HCT116 (cell line): ENCODE results near the gene ZNF718. TPM values are rescaled to one million over a fixed set of nuclear protein-coding genes. Genes with fewer than 3 reads are reported as not detected.

ENCODE experiments used
- ATAC-seq: fragments of 200-7000 bp; cut with Tn5 transposase; 2 replicates; pipeline ENCODE4 v1.9.1; 2020; ENCODE audit warnings: mild to moderate bottlenecking, moderate library complexity
- BruUV-seq: library from RNA; stranded (reverse); fragments of 400-500 nt; replicated peaks from 2 replicates; lab custom pipeline; 2021; lab: Mats Ljungman, UMichigan
- CTCF ChIA-PET: fragments of 300-600 bp; sonication (Branson Sonifier 250); formaldehyde crosslinking; loops from one replicate; lab custom pipeline; 2021; ENCODE audit warnings: antibody characterized with exemption; lab: Charles Lee
- POLR2A ChIA-PET: fragments of 300-600, 350-600 bp; sonication (Branson Sonifier 250); formaldehyde crosslinking; loops from one replicate; lab custom pipeline; 2021; ENCODE audit warnings: antibody characterized with exemption; lab: Charles Lee
- RAD21 ChIA-PET, 2 experiments: fragments of 300-600 bp; sonication (Branson Sonifier 250); formaldehyde crosslinking; loops; one replicate each; lab custom pipeline; 2023; ENCODE audit warnings: low total read pairs in 2 of 2; ENCODE audit not compliant: uncharacterized antibody in 2 of 2, unreplicated experiment in 2 of 2, low non-redundant PET in 1 of 2; lab: Charles Lee
- DNase-seq: peaks from one replicate; pipeline ENCODE4 v3.0.0-alpha.2; 2010; ENCODE audit warnings: low read depth, low spot score
- H2AFZ ChIP-seq: fragments of 200-600 bp; shearing (Covaris generic), sonication (generic); 2 replicates; pipeline ENCODE4 v1.6.1; 2017; ENCODE audit warnings: low read depth, mixed run types, mixed read lengths, antibody characterized with exemption, low read length; ENCODE audit not compliant: poor library complexity, severe bottlenecking
- H3K27ac ChIP-seq: 2 replicates; pipeline ENCODE4 v1.5.1; 2012; ENCODE audit warnings: low read depth, low read length
- H3K27me3 ChIP-seq: fragments of 200-600 bp; sonication (generic); 2 replicates; pipeline ENCODE4 v1.6.1; 2016; ENCODE audit warnings: mixed run types, low read length, mixed read lengths; ENCODE audit not compliant: insufficient read depth
- H3K36me3 ChIP-seq, 2 experiments: fragments of 200-500 bp in 1 of 2; fragments of 200-600 bp in 1 of 2; sonication (Bioruptor generic) in 1 of 2; sonication (generic) in 1 of 2; 2 replicates each; pipeline versions ENCODE4 v1.5.1 to v1.6.1; 2014 to 2016; ENCODE audit warnings: low read length in 2 of 2, inconsistent platforms in 1 of 2, mixed read lengths in 1 of 2, mixed run types in 1 of 2; ENCODE audit not compliant: insufficient read depth in 2 of 2, control insufficient read depth in 1 of 2
- H3K4me1 ChIP-seq, 2 experiments: fragments of 200-600 bp in 1 of 2; sonication (generic) in 1 of 2; 2 replicates each; pipeline versions ENCODE4 v1.5.1 to v1.6.1; 2012 to 2017; ENCODE audit warnings: low read length in 2 of 2, inconsistent platforms in 1 of 2, mild to moderate bottlenecking in 1 of 2, mixed read lengths in 1 of 2, mixed run types in 1 of 2, moderate library complexity in 1 of 2; ENCODE audit not compliant: insufficient read depth in 2 of 2, control insufficient read depth in 1 of 2
- H3K4me2 ChIP-seq: fragments of 200-600 bp; sonication (generic); 2 replicates; pipeline ENCODE4 v1.6.1; 2017; ENCODE audit warnings: mixed run types, low read length, mixed read lengths
- H3K4me3 ChIP-seq, 2 experiments: fragments of 200-600 bp in 1 of 2; sonication (generic) in 1 of 2; replicated peaks in 1 of 2; 2 replicates each; pipeline ENCODE4 v1.5.1; 2011 to 2016; ENCODE audit warnings: low read length in 2 of 2, control low read depth in 1 of 2, low read depth in 1 of 2, mild to moderate bottlenecking in 1 of 2, mixed read lengths in 1 of 2, mixed run types in 1 of 2
- H3K79me2 ChIP-seq: fragments of 200-600 bp; sonication (generic); 2 replicates; pipeline ENCODE4 v1.6.1; 2017; ENCODE audit warnings: mild to moderate bottlenecking, mixed run types, low read length, moderate library complexity, mixed read lengths; ENCODE audit not compliant: insufficient read depth
- H3K9ac ChIP-seq: fragments of 200-600 bp; sonication (generic); 2 replicates; pipeline ENCODE4 v1.6.1; 2016; ENCODE audit warnings: low read length, mixed read lengths
- H3K9me2 ChIP-seq: fragments of 200-600 bp; sonication (generic), shearing (Covaris generic); 2 replicates; pipeline ENCODE4 v1.6.1; 2017; ENCODE audit warnings: mixed run types, mild to moderate bottlenecking, moderate library complexity; ENCODE audit not compliant: insufficient read depth
- H3K9me3 ChIP-seq, 2 experiments: fragments of 200-500 bp in 1 of 2; fragments of 200-600 bp in 1 of 2; sonication (Bioruptor generic) in 1 of 2; sonication (generic) in 1 of 2; 2 replicates each; pipeline ENCODE4 v1.6.1; 2014 to 2017; ENCODE audit warnings: low read length in 2 of 2, mixed read lengths in 2 of 2, inconsistent platforms in 1 of 2, low read depth in 1 of 2, mild to moderate bottlenecking in 1 of 2, mixed run types in 1 of 2, moderate library complexity in 1 of 2; ENCODE audit not compliant: control insufficient read depth in 1 of 2, insufficient read depth in 1 of 2
- H4K20me1 ChIP-seq: fragments of 200-600 bp; sonication (generic), shearing (Covaris generic); 2 replicates; pipeline ENCODE4 v1.6.1; 2017; ENCODE audit warnings: mixed run types, mild to moderate bottlenecking, moderate library complexity; ENCODE audit not compliant: insufficient read depth
- CBX3 ChIP-seq: IDR thresholded peaks from 2 replicates; pipeline ENCODE4 v1.6.1; 2012; ENCODE audit warnings: low read depth
- CEBPB ChIP-seq: IDR thresholded peaks from 2 replicates; pipeline ENCODE4 v1.6.1; 2012; ENCODE audit warnings: low read depth
- EGR1 ChIP-seq: IDR thresholded peaks from 2 replicates; pipeline ENCODE4 v1.6.1; 2012; ENCODE audit warnings: low read depth
- EZH2 ChIP-seq: fragments of 200-600 bp; sonication (generic); IDR thresholded peaks from 2 replicates; pipeline ENCODE4 v1.6.1; 2017; ENCODE audit warnings: antibody characterized with exemption, mixed run types
- EZH2phosphoT487 ChIP-seq: fragments of 200-600 bp; IDR thresholded peaks from 2 replicates; pipeline ENCODE4 v1.6.1; 2018; ENCODE audit warnings: antibody characterized with exemption, borderline replicate concordance
- FOSL1 ChIP-seq: IDR thresholded peaks from 2 replicates; pipeline ENCODE4 v1.6.1; 2012; ENCODE audit warnings: low read depth
- JUND ChIP-seq: IDR thresholded peaks from 2 replicates; pipeline ENCODE4 v1.6.1; 2012
- POLR2A ChIP-seq: IDR thresholded peaks from 2 replicates; pipeline ENCODE4 v1.7.0; 2011; ENCODE audit warnings: borderline replicate concordance; ENCODE audit not compliant: insufficient read depth, insufficient read length; ENCODE audit errors: extremely low read depth
- POLR2AphosphoS5 ChIP-seq: IDR thresholded peaks from 2 replicates; pipeline ENCODE4 v1.6.1; 2011; ENCODE audit warnings: mild to moderate bottlenecking, low read depth, low read length, moderate library complexity
- RAD21 ChIP-seq: IDR thresholded peaks from 2 replicates; pipeline ENCODE4 v1.6.1; 2012; ENCODE audit warnings: low read depth, mild to moderate bottlenecking
- SP1 ChIP-seq: IDR thresholded peaks from 2 replicates; pipeline ENCODE4 v1.6.1; 2012; ENCODE audit warnings: low read depth
- SRF ChIP-seq: IDR thresholded peaks from 2 replicates; pipeline ENCODE4 v1.6.1; 2012; ENCODE audit warnings: low read depth
- TCF7L2 ChIP-seq: IDR thresholded peaks from 2 replicates; pipeline ENCODE4 v1.7.0; 2011; ENCODE audit warnings: borderline replicate concordance, inconsistent platforms; ENCODE audit not compliant: insufficient read depth, insufficient read length; ENCODE audit errors: extremely low read depth
- YY1 ChIP-seq: IDR thresholded peaks from 2 replicates; pipeline ENCODE4 v1.6.1; 2011; ENCODE audit warnings: low read length, low read depth, moderate library complexity, mild to moderate bottlenecking; ENCODE audit not compliant: insufficient replicate concordance; ENCODE audit errors: extremely low read depth
- ZFX ChIP-seq: fragments of 450-650 bp; IDR thresholded peaks from 2 replicates; pipeline ENCODE4 v1.6.1; 2017
- ZNF274 ChIP-seq: fragments of 200-500 bp; sonication (Bioruptor generic); IDR thresholded peaks from 2 replicates; pipeline ENCODE4 v1.6.1; 2014; ENCODE audit warnings: mild to moderate bottlenecking, low read depth, low read length, inconsistent platforms
- intact Hi-C: fragments of 100-400 bp; cut with micrococcal nuclease; formaldehyde crosslinking; loops from 2 replicates; pipeline ENCODE4 v1.10.0; 2022
- total RNA-seq: library from RNA; stranded (reverse); gene quantifications from one replicate; pipeline ENCODE4 v1.2.1, GENCODE V29; 2021; ENCODE audit not compliant: unreplicated experiment
- TF ChIP-seq, protein P1 (sequence below), 3 experiments: fragments of 200-600 bp in 1 of 3; sonication (generic) in 1 of 3; IDR thresholded peaks in 2 of 3; conservative IDR thresholded peaks in 1 of 3; 2 replicates each; pipeline ENCODE4 v1.5.1; 2012 to 2017; ENCODE audit warnings: low read depth in 2 of 3, low read length in 2 of 3, antibody characterized with exemption in 1 of 3, borderline replicate concordance in 1 of 3, control low read depth in 1 of 3, mild to moderate bottlenecking in 1 of 3, mixed read lengths in 1 of 3, mixed run types in 1 of 3, moderate library complexity in 1 of 3; ENCODE audit not compliant: insufficient read depth in 1 of 3
- TF ChIP-seq, protein P2 (sequence below): IDR thresholded peaks from 2 replicates; pipeline ENCODE4 v1.6.1; 2012
- TF ChIP-seq, protein P3 (sequence below): IDR thresholded peaks from 2 replicates; pipeline ENCODE4 v1.6.1; 2012; ENCODE audit warnings: low read depth
- TF ChIP-seq, protein P4 (sequence below): IDR thresholded peaks from 2 replicates; pipeline ENCODE4 v1.6.1; 2012

Gene ZNF718
- total RNA-seq, 1 experiment from 2014 or later = 0.07 TPM

DNA sequence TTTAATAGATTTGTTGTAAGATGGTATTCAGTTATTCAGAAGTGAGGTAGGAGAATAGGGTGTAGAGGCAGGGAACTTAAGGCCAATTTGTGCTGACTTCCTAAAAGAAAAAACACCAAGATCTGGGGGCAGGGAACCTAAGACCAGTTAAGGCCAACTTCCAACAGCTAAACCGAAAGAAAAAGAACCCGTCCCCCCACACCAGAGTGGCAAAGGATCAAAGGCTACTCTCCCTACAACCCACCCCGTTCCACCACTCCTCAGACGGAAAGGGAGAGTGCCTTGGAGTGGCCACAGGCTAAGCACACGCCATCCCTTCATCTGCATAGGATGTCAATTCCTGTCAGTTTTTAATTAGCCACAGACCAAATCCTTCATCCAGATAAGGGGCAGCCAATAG lies 3.7 kb upstream of the ZNF718 start (continued):
- TF ChIP-seq CBX3 = no peak

DNA sequence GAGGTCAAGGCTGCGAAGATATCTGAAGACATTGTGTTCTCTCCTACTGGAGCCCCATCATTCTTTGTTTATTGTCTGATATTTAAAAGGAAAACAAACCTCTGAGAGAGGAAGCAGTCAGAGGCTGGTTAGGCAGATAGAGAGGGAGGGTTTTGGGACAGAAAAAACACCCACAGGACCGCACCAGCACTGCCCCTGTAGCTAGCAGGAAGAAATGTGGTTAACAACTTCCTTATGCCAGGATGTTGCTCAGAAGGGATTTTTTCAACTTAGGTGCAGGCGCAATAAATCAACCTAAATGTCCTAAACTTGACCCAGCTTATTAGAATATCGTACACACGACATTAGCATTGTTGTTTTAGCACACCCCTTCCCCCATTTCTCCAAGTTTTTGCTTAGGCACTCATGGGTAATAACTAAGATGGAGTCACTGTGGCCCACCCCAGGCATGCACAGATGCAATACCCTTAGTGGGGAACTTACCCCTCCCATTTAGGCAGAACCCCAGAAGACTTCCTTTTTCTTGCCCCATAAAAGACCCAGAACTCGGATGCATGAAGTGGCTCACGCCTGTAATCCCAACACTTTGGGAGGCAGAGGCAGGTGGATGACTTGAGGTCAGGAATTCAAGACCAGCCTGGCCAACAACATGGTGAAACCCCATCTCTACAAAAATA lies 2.8 kb upstream of the ZNF718 start:
- H4K20me1 ChIP-seq = no peaks in the 10 kb centered on the region
- CTCF ChIA-PET = no interaction called here
- BruUV-seq = no TSS peak
- no peak overlapping the region for H3K9ac ChIP-seq
- no peak overlapping the region for H3K4me2 ChIP-seq
- TF ChIP-seq CBX3 (no peak), POLR2A (no peak), CEBPB (no peak), EZH2phosphoT487 (no peak), SRF (no peak), EZH2 (no peak), ZFX (no peak), POLR2AphosphoS5 (no peak), TCF7L2 (no peak), ZNF274 (no peak), JUND (no peak), YY1 (no peak), EGR1 (no peak), RAD21 (no peak), FOSL1 (no peak), SP1 (no peak)
- TF ChIP-seq, protein P1, sequence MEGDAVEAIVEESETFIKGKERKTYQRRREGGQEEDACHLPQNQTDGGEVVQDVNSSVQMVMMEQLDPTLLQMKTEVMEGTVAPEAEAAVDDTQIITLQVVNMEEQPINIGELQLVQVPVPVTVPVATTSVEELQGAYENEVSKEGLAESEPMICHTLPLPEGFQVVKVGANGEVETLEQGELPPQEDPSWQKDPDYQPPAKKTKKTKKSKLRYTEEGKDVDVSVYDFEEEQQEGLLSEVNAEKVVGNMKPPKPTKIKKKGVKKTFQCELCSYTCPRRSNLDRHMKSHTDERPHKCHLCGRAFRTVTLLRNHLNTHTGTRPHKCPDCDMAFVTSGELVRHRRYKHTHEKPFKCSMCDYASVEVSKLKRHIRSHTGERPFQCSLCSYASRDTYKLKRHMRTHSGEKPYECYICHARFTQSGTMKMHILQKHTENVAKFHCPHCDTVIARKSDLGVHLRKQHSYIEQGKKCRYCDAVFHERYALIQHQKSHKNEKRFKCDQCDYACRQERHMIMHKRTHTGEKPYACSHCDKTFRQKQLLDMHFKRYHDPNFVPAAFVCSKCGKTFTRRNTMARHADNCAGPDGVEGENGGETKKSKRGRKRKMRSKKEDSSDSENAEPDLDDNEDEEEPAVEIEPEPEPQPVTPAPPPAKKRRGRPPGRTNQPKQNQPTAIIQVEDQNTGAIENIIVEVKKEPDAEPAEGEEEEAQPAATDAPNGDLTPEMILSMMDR (IDR thresholded peaks at IDR 0.05 in 2 of 3, conservative IDR thresholded peaks at IDR 0.05 in 1 of 3; ENCODE audit: borderline replicate concordance in 1 of 3, insufficient read depth in 1 of 3, low read depth in 2 of 3, low read length in 2 of 3) = no peak
- TF ChIP-seq, protein P2, sequence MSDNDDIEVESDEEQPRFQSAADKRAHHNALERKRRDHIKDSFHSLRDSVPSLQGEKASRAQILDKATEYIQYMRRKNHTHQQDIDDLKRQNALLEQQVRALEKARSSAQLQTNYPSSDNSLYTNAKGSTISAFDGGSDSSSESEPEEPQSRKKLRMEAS = no peak
- TF ChIP-seq, protein P3, sequence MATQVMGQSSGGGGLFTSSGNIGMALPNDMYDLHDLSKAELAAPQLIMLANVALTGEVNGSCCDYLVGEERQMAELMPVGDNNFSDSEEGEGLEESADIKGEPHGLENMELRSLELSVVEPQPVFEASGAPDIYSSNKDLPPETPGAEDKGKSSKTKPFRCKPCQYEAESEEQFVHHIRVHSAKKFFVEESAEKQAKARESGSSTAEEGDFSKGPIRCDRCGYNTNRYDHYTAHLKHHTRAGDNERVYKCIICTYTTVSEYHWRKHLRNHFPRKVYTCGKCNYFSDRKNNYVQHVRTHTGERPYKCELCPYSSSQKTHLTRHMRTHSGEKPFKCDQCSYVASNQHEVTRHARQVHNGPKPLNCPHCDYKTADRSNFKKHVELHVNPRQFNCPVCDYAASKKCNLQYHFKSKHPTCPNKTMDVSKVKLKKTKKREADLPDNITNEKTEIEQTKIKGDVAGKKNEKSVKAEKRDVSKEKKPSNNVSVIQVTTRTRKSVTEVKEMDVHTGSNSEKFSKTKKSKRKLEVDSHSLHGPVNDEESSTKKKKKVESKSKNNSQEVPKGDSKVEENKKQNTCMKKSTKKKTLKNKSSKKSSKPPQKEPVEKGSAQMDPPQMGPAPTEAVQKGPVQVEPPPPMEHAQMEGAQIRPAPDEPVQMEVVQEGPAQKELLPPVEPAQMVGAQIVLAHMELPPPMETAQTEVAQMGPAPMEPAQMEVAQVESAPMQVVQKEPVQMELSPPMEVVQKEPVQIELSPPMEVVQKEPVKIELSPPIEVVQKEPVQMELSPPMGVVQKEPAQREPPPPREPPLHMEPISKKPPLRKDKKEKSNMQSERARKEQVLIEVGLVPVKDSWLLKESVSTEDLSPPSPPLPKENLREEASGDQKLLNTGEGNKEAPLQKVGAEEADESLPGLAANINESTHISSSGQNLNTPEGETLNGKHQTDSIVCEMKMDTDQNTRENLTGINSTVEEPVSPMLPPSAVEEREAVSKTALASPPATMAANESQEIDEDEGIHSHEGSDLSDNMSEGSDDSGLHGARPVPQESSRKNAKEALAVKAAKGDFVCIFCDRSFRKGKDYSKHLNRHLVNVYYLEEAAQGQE = no peak
- TF ChIP-seq, protein P4, sequence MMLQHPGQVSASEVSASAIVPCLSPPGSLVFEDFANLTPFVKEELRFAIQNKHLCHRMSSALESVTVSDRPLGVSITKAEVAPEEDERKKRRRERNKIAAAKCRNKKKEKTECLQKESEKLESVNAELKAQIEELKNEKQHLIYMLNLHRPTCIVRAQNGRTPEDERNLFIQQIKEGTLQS = no peak
- peaks cover 19 to 23% of the 10 kb centered on the region in 2 experiments; a peak in 2 of 4 replicates for H3K9me3 ChIP-seq
- no peak overlapping the region for H3K4me3 ChIP-seq
- H3K36me3 ChIP-seq = no peaks in the 10 kb centered on the region
- no peak for DNase-seq
- no peaks in the 10 kb centered on the region for H3K27me3 ChIP-seq
- H3K79me2 ChIP-seq = no peaks in the 10 kb centered on the region
- POLR2A ChIA-PET = no interaction called here
- RAD21 ChIA-PET = no interaction called here
- ATAC-seq = no peak
- H3K9me2 ChIP-seq = no peaks in the 10 kb centered on the region
- H3K4me1 ChIP-seq = no peaks in the 10 kb centered on the region
- H2AFZ ChIP-seq = no peak overlapping the region
- intact Hi-C loops = no loop called here
- H3K27ac ChIP-seq = no peak overlapping the region
